VCaP (cell line): Measurements from ENCODE around the gene UNC5C.

Experiments used
- H3K27ac ChIP-seq: fragments of 450-650 bp; 2 replicates; pipeline ENCODE4 v1.5.1; 2017
- TF ChIP-seq, protein P1 (sequence below): fragments of 450-650 bp; conservative IDR thresholded peaks from 2 replicates; pipeline ENCODE4 v1.5.1; 2017; ENCODE audit warnings: mild to moderate bottlenecking, moderate library complexity

Gene UNC5C

GRCh38 chr4:95537191-95537590 is 11.6 kb downstream of the UNC5C start:
- TF ChIP-seq, protein P1, sequence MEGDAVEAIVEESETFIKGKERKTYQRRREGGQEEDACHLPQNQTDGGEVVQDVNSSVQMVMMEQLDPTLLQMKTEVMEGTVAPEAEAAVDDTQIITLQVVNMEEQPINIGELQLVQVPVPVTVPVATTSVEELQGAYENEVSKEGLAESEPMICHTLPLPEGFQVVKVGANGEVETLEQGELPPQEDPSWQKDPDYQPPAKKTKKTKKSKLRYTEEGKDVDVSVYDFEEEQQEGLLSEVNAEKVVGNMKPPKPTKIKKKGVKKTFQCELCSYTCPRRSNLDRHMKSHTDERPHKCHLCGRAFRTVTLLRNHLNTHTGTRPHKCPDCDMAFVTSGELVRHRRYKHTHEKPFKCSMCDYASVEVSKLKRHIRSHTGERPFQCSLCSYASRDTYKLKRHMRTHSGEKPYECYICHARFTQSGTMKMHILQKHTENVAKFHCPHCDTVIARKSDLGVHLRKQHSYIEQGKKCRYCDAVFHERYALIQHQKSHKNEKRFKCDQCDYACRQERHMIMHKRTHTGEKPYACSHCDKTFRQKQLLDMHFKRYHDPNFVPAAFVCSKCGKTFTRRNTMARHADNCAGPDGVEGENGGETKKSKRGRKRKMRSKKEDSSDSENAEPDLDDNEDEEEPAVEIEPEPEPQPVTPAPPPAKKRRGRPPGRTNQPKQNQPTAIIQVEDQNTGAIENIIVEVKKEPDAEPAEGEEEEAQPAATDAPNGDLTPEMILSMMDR = no peak
- no peak overlapping the region for H3K27ac ChIP-seq

DNA sequence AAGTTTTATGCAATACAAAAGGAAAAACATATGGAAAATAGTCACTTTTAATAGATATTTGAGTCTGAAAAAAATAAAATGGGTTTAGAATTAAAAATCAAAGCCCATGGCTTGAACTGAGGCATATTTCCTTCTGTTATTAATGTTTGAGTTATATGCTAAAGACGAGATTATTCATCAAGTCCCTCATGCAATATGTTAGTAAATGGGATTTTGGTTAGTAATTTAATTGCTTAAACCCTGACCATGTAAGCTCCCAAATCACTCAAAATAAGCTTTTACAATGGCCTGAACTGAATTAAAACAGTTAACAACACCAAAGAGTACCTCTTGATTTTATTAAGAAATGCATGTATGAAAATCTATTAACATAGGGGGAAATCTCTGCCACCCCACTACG is 12.1 kb downstream of the UNC5C start:
- H3K27ac ChIP-seq = no peak overlapping the region

GRCh38 chr4:95535180-95535579 is 13.6 kb downstream of the UNC5C start:
- H3K27ac ChIP-seq = no peak overlapping the region
- TF ChIP-seq, protein P1 = no peak

More for the DNA sequence above, 12.1 kb downstream of the UNC5C start:
- TF ChIP-seq, protein P1 = no peak

DNA sequence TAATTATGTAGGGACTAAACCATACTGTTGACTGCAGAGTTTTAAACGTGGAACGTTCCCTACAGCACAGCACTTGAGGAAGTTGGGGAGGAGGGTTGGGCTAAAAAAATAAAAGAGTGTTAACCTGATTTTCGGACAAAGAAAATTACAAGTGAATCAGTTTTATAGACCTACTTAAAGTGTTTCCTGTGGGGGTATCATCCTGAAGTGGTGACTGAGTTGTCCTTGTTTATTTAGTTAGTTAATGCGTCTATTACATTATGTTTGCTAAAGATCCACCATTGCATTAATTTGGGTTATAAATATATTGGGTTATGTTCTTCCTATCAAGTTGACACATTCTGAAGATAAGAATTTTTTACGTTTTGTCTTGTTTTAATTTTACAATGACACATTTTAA is 14.7 kb downstream of the UNC5C start:
- TF ChIP-seq, protein P1 = no peak
- H3K27ac ChIP-seq = no peak overlapping the region

DNA sequence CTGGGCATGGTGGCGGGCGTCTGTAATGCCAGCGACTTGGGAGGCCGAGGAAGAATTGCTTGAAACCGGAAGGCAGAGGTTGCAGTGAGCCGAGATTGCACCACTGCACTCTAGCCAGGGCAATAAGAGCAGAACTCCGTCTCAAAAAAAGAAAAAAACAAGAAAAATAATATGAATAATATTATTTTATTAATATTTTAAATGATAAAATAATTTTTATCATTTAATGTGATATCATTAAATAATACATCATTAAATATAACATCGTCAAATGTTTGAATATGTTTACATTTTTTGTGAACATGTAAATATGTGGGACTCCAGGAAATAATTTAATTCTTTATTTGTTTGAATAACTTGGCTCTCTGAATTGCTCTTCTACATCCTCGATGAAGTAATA is 15.5 kb downstream of the UNC5C start:
- H3K27ac ChIP-seq = no peak overlapping the region
- TF ChIP-seq, protein P1 = no peak

GRCh38 chr4:95532305-95532704 is 16.5 kb downstream of the UNC5C start:
- TF ChIP-seq, protein P1 = no peak
- no peak overlapping the region for H3K27ac ChIP-seq

DNA sequence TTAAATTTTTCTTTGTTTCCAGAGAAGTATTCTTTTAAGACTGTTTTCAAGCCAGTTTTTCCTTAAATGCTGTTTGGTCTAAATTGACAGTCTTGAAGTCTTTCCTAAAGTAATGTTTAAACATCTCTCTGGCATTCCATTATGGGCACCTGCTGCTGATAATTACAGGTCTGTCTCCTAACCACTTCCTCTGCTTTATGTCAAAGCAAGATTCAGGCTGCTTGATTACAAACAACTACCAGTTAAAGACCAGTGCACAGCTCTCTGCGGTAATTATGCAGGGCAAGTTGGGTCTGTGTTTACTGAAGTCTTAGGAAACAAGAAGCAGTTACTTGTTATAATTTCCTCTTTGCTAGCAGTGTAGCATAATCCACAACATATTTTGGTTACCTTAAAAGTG is 17.6 kb downstream of the UNC5C start:
- TF ChIP-seq, protein P1 = no peak
- no peak overlapping the region for H3K27ac ChIP-seq

- TF ChIP-seq, protein P1 = no peak
- no peak overlapping the region for H3K27ac ChIP-seq
Measured at GRCh38 chr4:95529946-95530345, 18.8 kb downstream of the UNC5C start.
